Measurements from ENCODE around the gene WSCD1. TPM values are rescaled to one million over a fixed set of nuclear protein-coding genes. Genes with fewer than 3 reads are reported as not detected.

Gene WSCD1
- total RNA-seq, 4 donors from 2014 or later, result 3.2 to 10.1 (median 5.3) TPM

DNA sequence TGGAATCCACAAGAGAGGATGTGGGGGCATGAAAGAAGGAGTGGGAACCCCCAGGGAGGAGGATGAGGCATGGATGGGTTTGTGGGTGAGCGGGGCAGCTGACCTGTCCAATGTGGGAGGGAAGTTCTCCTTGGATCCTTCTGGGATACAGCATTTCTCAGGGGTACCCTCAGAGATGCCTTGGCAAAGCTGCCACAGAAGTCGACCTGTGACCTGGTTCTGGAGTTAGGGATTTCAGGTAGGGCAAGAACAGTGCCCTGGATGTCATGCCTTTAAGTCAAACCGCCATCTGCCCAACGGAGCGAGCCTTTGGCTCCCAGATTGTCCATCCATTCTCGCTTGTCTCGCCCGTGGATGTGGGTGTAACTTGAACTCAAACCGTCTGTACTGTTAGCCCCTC lies 30.0 kb downstream of the WSCD1 start:
- H3K4me1 ChIP-seq, result no peaks in the 10 kb centered on the region
- H3K27me3 ChIP-seq, result no peaks in the 10 kb centered on the region
- TF ChIP-seq, protein P1, sequence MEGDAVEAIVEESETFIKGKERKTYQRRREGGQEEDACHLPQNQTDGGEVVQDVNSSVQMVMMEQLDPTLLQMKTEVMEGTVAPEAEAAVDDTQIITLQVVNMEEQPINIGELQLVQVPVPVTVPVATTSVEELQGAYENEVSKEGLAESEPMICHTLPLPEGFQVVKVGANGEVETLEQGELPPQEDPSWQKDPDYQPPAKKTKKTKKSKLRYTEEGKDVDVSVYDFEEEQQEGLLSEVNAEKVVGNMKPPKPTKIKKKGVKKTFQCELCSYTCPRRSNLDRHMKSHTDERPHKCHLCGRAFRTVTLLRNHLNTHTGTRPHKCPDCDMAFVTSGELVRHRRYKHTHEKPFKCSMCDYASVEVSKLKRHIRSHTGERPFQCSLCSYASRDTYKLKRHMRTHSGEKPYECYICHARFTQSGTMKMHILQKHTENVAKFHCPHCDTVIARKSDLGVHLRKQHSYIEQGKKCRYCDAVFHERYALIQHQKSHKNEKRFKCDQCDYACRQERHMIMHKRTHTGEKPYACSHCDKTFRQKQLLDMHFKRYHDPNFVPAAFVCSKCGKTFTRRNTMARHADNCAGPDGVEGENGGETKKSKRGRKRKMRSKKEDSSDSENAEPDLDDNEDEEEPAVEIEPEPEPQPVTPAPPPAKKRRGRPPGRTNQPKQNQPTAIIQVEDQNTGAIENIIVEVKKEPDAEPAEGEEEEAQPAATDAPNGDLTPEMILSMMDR (IDR thresholded peaks at IDR 0.05), result no peak
- TF ChIP-seq POLR2A (IDR thresholded peaks at IDR 0.05) (no peak), EP300 (IDR thresholded peaks at IDR 0.05) (no peak), POLR2AphosphoS5 (IDR thresholded peaks at IDR 0.05) (no peak)
- 73% methylated on average over 3 of the region's 9 CpGs; no CpG with 5 or more reads in 1 of the 2 donors for WGBS, 2 donors (ENCODE audit: low coverage in 1 of 2)
- no peak for ATAC-seq
- no peaks in the 10 kb centered on the region for H3K9me3 ChIP-seq
- H3K4me3 ChIP-seq, result no peak overlapping the region
- H3K27ac ChIP-seq, result no peak overlapping the region
- H3K36me3 ChIP-seq, result peaks cover 0 to 6% of the 10 kb centered on the region in 2 donors

DNA sequence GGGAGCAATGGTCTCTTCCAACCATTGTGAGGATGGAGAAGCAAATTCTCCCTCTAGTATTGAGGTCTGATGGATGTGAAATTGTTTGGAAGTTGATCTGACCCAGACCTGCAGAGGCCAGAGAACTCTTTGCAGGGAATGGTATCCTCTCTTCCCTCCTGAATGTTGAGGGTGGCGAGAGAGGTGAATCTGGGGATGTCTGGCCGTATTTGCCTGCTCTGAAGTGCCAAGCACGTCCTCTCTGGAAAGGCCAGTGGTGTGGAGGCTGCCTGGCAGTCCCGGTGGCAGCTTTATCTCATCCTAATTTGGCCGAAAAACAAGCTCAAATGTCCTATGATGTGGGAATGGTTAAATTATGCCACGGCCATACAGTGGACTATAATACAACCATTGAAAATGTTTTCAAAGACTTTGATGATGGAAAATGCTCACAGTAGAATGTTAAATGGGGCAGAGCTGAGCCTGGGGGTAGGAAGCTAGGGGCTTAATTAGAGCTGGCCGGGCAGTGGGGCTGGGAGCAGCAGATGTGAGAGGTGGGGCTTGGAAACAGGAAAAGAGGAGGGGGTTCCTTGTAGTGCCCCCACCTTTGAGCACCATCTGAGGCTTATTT lies 30.8 kb downstream of the WSCD1 start:
- TF ChIP-seq EP300 (IDR thresholded peaks at IDR 0.05) (no peak), POLR2A (IDR thresholded peaks at IDR 0.05) (no peak), POLR2AphosphoS5 (IDR thresholded peaks at IDR 0.05) (no peak)
- TF ChIP-seq, protein P1 (IDR thresholded peaks at IDR 0.05), result no peak
- no peak overlapping the region for H3K27ac ChIP-seq
- no peaks in the 10 kb centered on the region for H3K4me1 ChIP-seq
- ATAC-seq, result no peak
- peaks cover 0 to 6% of the 10 kb centered on the region in 2 donors for H3K36me3 ChIP-seq
- no peak overlapping the region for H3K4me3 ChIP-seq
- WGBS, 2 donors (ENCODE audit: low coverage in 1 of 2), result 67 to 83% methylated on average over 3 to 6 of the region's 7 CpGs
- no peaks in the 10 kb centered on the region for H3K9me3 ChIP-seq
- H3K27me3 ChIP-seq, result no peaks in the 10 kb centered on the region

DNA sequence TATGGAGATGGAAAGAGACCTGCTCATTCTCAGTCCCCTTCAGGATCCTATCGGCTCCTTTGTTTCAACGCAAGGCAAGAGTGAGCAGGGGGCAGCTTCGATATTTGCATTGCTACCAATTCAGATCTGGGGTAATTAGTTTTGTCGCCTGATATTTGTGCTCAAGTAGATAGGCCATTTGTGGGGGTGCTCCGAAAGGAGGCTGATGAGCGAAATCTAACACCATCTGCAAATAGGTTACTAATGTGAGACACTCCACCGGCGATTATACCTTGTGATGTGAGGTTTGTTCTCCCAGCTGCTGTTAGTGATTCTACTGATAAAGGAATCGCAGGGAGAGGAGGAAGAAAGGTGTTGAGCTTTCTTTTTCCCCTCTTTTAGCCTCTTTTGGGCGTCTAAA lies 31.5 kb downstream of the WSCD1 start:
- no peaks in the 10 kb centered on the region for H3K9me3 ChIP-seq
- WGBS, 2 donors (ENCODE audit: low coverage in 1 of 2), result 40% methylated on average over 9 to 10 of the region's 10 CpGs
- H3K27ac ChIP-seq, result no peak overlapping the region
- TF ChIP-seq POLR2A (IDR thresholded peaks at IDR 0.05) (no peak), POLR2AphosphoS5 (IDR thresholded peaks at IDR 0.05) (no peak), EP300 (IDR thresholded peaks at IDR 0.05) (no peak)
- TF ChIP-seq, protein P1 (IDR thresholded peaks at IDR 0.05), result no peak
- no peak for ATAC-seq
- H3K36me3 ChIP-seq, result no peaks in the 10 kb centered on the region
- no peaks in the 10 kb centered on the region for H3K4me1 ChIP-seq
- H3K27me3 ChIP-seq, result no peaks in the 10 kb centered on the region
- no peak overlapping the region for H3K4me3 ChIP-seq

DNA sequence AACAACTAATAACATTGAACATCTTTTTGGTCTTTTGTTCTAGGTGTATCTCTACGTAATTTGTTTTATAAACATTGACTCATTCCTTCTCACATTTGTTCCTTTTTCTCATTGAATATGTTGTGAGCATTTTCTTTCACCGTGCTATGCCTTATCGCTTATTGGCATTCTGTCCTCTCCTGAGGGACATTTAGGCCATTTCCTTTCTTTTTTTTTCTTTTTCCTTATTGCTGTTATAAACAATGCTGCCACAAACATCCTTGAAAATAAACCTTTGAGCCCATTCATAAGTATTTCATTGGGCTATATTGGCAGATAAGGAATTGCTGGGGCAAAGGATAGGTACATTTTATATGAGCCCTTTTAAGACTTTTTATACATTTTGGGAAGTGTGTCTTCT lies 32.4 kb downstream of the WSCD1 start:
- no peak overlapping the region for H3K27ac ChIP-seq
- H3K4me1 ChIP-seq, result no peaks in the 10 kb centered on the region
- TF ChIP-seq POLR2A (IDR thresholded peaks at IDR 0.05) (no peak), EP300 (IDR thresholded peaks at IDR 0.05) (no peak), POLR2AphosphoS5 (IDR thresholded peaks at IDR 0.05) (no peak)
- TF ChIP-seq, protein P1 (IDR thresholded peaks at IDR 0.05), result no peak
- H3K27me3 ChIP-seq, result no peaks in the 10 kb centered on the region
- WGBS, 2 donors (ENCODE audit: low coverage in 1 of 2), result 55 to 70% methylated on average over 3 of the region's 3 CpGs
- H3K9me3 ChIP-seq, result no peaks in the 10 kb centered on the region
- H3K4me3 ChIP-seq, result no peak overlapping the region
- no peaks in the 10 kb centered on the region for H3K36me3 ChIP-seq
- no peak for ATAC-seq

DNA sequence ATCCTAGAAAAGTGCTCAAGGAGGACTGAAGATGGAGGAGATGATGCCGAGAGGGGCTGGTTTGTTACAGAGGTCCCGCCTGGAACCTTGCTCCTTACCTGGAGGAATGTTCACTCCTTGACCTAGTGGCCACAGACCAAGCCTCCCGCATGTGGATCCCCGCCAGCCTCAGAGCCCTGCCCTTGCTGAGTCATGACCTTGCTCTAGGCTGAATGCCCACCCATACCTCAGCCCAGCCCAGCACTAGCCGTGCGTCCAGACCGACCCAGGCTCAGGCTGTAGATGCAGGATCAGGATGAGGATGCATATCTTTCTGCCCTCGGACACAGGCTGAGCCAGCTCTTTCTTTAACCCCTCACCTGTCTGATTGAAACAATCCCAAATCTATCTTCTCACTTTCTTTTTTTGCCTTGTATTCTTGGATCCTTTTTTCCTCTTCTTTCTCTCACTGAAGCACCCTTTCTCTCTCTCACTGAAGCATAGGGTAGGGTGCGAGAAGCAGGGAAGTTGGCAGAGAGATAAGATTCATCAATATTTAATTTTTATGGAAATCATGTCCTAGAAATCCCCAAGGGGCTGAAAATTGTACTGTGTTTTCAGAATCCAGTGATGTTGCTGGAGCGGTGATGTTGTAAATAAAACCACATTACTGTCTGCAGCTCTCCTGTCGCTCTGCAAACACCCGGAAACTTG lies 34.9 kb downstream of the WSCD1 start:
- no peak overlapping the region for H3K4me3 ChIP-seq
- WGBS, 2 donors (ENCODE audit: low coverage in 1 of 2), result 59% methylated on average over 5 of the region's 12 CpGs; no CpG with 5 or more reads in 1 of the 2 donors
- H3K4me1 ChIP-seq, result no peaks in the 10 kb centered on the region
- H3K27ac ChIP-seq, result no peak overlapping the region
- no peak for ATAC-seq
- H3K27me3 ChIP-seq, result no peaks in the 10 kb centered on the region
- no peak for TF ChIP-seq POLR2A (IDR thresholded peaks at IDR 0.05)
- TF ChIP-seq EP300 (IDR thresholded peaks at IDR 0.05), result no peak
- TF ChIP-seq, protein P1 (IDR thresholded peaks at IDR 0.05), result no peak
- TF ChIP-seq POLR2AphosphoS5 (IDR thresholded peaks at IDR 0.05), result no peak
- H3K36me3 ChIP-seq, result no peaks in the 10 kb centered on the region
- no peaks in the 10 kb centered on the region for H3K9me3 ChIP-seq

All from gastroesophageal sphincter (tissue), 4 donors.